HepG2 (cell line): Measurements from ENCODE around the gene SLC2A4. TPM values are rescaled to one million over a fixed set of nuclear protein-coding genes. Genes with fewer than 3 reads are reported as not detected.

Experiments
- CEBPG ChIP-seq: IDR thresholded peaks from 2 replicates; pipeline ENCODE4 v1.6.1; 2016
- FOSL2 ChIP-seq: sonication (generic); formaldehyde crosslinking; IDR thresholded peaks from 2 replicates; pipeline ENCODE4 v1.4.0; 2020; ENCODE audit warnings: missing genetic modification reagents
- FOXO4 ChIP-seq: sonication (generic); formaldehyde crosslinking; conservative IDR thresholded peaks from 2 replicates; pipeline ENCODE4 v1.8.1; 2023; ENCODE audit warnings: missing genetic modification reagents
- GPN1 ChIP-seq: sonication (generic); formaldehyde crosslinking; IDR thresholded peaks from 2 replicates; pipeline ENCODE4 v1.5.1; 2020; ENCODE audit warnings: missing genetic modification reagents, borderline replicate concordance
- HMGXB3 ChIP-seq: sonication (generic); formaldehyde crosslinking; IDR thresholded peaks from 2 replicates; pipeline ENCODE4 v1.4.0; 2020; ENCODE audit warnings: missing genetic modification reagents, borderline replicate concordance
- MED1 ChIP-seq: sonication (generic); formaldehyde crosslinking; IDR thresholded peaks from 2 replicates; pipeline ENCODE4 v1.4.0; 2020; ENCODE audit warnings: missing genetic modification reagents
- MTA3 ChIP-seq: sonication (generic); formaldehyde crosslinking; IDR thresholded peaks from 2 replicates; pipeline ENCODE4 v1.4.0; 2020; ENCODE audit warnings: missing genetic modification reagents
- SSRP1 ChIP-seq: IDR thresholded peaks from 2 replicates; pipeline ENCODE4 v1.6.1; 2016; ENCODE audit warnings: control low read depth
- TBX3 ChIP-seq: fragments of 450-650 bp; IDR thresholded peaks from 2 replicates; pipeline ENCODE4 v1.6.1; 2017; ENCODE audit warnings: antibody characterized with exemption, mild to moderate bottlenecking, inconsistent platforms, borderline replicate concordance
- ZNF256 ChIP-seq: sonication (generic); formaldehyde crosslinking; conservative IDR thresholded peaks from 2 replicates; pipeline ENCODE4 v1.4.0; 2020; ENCODE audit warnings: missing genetic modification reagents
- ZNF513 ChIP-seq: sonication (generic); formaldehyde crosslinking; conservative IDR thresholded peaks from 2 replicates; pipeline ENCODE4 v1.5.0; 2020; ENCODE audit warnings: missing genetic modification reagents
- ZNF552 ChIP-seq: sonication (generic); formaldehyde crosslinking; IDR thresholded peaks from 2 replicates; pipeline ENCODE4 v1.9.0; 2022; ENCODE audit warnings: missing genetic modification reagents, mild to moderate bottlenecking, borderline replicate concordance
- ZNF569 ChIP-seq: sonication (generic); formaldehyde crosslinking; IDR thresholded peaks from 2 replicates; pipeline ENCODE4 v1.5.0; 2020; ENCODE audit warnings: mild to moderate bottlenecking, missing genetic modification reagents, moderate library complexity, borderline replicate concordance
- ZNF710 ChIP-seq: sonication (generic); formaldehyde crosslinking; IDR thresholded peaks from 2 replicates; pipeline ENCODE4 v1.5.0; 2020; ENCODE audit warnings: mild to moderate bottlenecking, missing genetic modification reagents, borderline replicate concordance
- ZSCAN20 ChIP-seq: sonication (generic); formaldehyde crosslinking; IDR thresholded peaks from 2 replicates; pipeline ENCODE4 v1.4.0; 2020; ENCODE audit warnings: missing genetic modification reagents, mild to moderate bottlenecking, borderline replicate concordance
- ZSCAN31 ChIP-seq: sonication (generic); formaldehyde crosslinking; IDR thresholded peaks from 2 replicates; pipeline ENCODE4 v1.5.0; 2020; ENCODE audit warnings: low read depth, mild to moderate bottlenecking, missing genetic modification reagents
- polyA plus RNA-seq, 8 experiments: library from polyadenylated mRNA; depleted of rRNA in 3 of 8; stranded (reverse) in 7 of 8; unstranded in 1 of 8; fragments of >200 nt; fragmentation: Illumina TruSeq in 4 of 8; extraction: Trizol in 4 of 8; gene quantifications; 2 replicates each; pipeline versions ENCODE4 v1.2.1 to v1.2.3, GENCODE V29; 2011 to 2016; ENCODE audit warnings: low read depth in 4 of 8, missing spikeins in 1 of 8, mixed read lengths in 1 of 8; ENCODE audit not compliant: insufficient read depth in 1 of 8
- total RNA-seq, 5 experiments: library from RNA; depleted of rRNA; stranded (reverse); fragments of >200 nt; fragmentation: Illumina TruSeq; extraction: Trizol; gene quantifications; 2 replicates each; pipeline ENCODE4 v1.2.3, GENCODE V29; 2016; ENCODE audit warnings: low read depth in 1 of 5
- TF ChIP-seq, protein P1 (sequence below): sonication (generic); formaldehyde crosslinking; IDR thresholded peaks from 2 replicates; pipeline ENCODE4 v1.8.0; 2022; ENCODE audit warnings: missing genetic modification reagents, mild to moderate bottlenecking, moderate library complexity, borderline replicate concordance

SLC2A4 gene
- total and polyA plus RNA-seq, 2 of the 13 experiments (the other 11 are each of a cell fraction or from before 2014, with no cell fraction given): 4.9 to 5.8 TPM

DNA sequence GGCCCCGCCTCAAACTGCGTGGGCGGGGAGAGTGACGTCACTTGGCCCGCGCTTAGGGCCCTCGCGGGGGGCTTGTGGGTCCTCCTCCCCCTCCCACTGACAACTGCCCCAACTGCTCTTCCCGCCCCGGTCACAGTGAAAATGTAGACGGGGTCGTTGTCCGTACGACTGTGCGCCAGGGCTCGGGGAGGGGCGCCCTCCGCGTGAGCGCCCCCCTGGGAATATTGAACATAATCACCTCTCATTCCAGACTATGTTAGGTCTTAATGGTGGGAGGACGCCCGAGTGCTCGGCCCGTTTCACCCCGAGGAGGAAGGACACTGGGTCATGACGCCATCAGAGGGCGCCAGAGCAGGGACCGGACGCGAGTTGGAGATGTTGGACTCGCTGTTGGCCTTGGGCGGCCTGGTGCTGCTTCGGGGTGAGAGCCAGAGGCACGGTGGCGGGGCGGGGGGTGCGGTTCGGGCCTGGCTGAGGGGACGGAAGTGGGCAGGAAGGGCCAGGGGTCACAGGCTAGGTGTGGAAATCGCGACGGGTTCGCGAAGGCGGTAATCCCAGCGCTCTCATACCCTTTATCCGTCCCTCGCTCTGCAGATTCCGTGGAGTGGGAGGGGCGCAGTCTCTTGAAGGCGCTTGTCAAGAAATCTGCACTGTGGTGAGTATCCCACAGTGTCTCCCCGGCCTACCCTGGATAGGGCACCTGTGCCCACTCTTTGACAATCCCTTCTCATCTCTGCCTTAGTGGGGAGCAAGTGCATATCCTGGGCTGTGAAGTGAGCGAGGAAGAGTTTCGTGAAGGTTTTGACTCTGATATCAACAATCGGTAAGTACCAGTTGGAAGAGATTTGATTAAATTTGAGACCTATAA lies 29.1 kb upstream of the SLC2A4 start, which contains the start of gene ELP5 (continued):
- TF ChIP-seq ZNF552 (no peak; the same call in 1 of the 2 replicates), MTA3 (CRISPR knock-in tag) (no peak), HMGXB3 (CRISPR knock-in tag) (peak; percentile 40; the same call in 1 of the 2 replicates), GPN1 (CRISPR knock-in tag) (no peak), MED1 (peak; percentile 76), ZNF256 (CRISPR knock-in tag) (no peak), ZSCAN20 (no peak), CEBPG (no peak), SSRP1 (no peak), FOSL2 (CRISPR knock-in tag) (peak; percentile 34), TBX3 (peak; percentile 37; the same call in 1 of the 2 replicates), FOXO4 (CRISPR knock-in tag) (no peak), ZSCAN31 (peak; percentile 60; the same call in 1 of the 2 replicates), ZNF710 (CRISPR knock-in tag) (peak; percentile 66; the same call in 1 of the 2 replicates), ZNF569 (CRISPR knock-in tag) (no peak), ZNF513 (no peak)
- TF ChIP-seq, protein P1, sequence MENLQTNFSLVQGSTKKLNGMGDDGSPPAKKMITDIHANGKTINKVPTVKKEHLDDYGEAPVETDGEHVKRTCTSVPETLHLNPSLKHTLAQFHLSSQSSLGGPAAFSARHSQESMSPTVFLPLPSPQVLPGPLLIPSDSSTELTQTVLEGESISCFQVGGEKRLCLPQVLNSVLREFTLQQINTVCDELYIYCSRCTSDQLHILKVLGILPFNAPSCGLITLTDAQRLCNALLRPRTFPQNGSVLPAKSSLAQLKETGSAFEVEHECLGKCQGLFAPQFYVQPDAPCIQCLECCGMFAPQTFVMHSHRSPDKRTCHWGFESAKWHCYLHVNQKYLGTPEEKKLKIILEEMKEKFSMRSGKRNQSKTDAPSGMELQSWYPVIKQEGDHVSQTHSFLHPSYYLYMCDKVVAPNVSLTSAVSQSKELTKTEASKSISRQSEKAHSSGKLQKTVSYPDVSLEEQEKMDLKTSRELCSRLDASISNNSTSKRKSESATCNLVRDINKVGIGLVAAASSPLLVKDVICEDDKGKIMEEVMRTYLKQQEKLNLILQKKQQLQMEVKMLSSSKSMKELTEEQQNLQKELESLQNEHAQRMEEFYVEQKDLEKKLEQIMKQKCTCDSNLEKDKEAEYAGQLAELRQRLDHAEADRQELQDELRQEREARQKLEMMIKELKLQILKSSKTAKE (CRISPR knock-in tag): no peak
